Fibroblast of the conjunctiva (primary cell): ENCODE measurements around the gene P2RX1.

Source experiments
- DNase-seq: peaks from one replicate; pipeline ENCODE4 v3.0.0-alpha.2; 2010; ENCODE audit warnings: low read depth

Gene P2RX1

DNA sequence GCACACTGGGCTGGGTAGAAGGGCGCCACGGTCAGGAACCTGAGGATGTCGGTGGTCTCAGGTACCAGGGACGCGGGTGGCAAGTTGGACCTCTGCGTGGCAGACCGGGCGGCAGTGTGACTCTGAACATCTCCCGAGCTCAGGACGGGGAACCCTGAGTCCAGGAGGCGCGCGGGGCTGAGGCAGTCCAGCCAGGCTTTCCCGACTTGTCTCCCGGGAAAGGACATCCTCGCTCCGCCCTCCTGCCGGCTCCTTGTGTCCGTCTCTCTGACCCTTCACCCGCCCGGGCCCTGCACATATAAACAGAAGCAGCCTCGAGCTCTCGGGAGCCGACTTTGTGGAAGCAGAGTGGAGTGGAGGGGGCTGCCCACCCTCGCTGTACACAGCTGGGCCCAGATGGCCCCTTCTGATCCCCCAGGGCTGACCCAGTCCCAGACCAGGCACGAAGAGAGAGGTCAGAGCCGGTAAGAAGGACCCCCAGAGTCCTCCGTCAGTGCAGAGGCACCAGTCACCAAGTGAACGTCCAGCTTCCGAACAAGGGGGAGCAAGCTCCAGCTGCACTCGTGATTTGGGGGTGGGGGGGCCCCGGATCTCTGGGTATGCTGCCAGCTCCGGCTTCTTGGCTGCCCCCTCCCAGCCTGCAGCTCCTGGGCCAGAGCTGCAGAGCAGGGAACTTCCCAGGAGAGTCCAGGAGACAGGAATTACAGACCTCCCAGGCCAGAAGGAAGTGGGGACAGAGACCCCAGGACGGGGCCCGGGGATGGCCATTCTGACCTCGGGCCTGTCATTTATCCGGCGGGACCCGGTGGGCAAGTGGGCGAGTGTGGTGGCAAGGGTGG lies 8.5 kb upstream of the P2RX1 start:
- no peak for DNase-seq

DNA sequence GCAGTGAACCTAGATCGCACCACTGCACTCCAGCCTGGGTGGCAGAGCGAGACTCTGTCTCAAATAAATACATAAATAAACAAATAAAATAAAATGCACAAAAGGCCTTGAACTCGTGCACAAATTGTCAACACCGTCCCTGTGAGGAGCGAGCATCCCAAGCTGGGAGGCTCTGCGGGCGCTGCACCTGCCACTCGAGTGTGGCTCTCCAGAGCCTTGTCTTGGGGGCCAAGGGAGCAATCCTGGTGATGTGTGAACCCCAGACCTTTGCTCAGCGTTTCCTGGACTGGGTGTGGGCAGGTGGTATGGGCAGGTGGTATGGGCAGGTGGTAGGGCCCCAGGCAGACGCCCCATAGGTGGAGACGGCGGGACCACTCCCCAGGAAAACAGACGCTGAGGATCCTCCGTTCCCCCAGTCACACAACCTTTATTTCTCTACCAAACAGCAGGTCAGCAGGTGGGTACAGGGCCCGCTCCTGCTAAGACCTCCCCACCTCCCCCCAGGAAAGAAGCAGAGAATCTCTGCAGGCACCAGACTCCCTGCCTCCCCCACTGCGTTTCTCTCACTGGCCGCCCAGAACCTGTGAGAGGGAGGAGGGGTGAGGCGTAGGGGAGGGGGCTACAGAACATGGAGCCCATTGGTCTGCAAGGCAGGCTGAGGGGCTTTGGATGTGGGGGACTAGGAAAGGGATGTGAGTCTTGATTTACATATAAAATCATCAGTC lies 7.4 kb upstream of the P2RX1 start:
- DNase-seq: no peak

DNA sequence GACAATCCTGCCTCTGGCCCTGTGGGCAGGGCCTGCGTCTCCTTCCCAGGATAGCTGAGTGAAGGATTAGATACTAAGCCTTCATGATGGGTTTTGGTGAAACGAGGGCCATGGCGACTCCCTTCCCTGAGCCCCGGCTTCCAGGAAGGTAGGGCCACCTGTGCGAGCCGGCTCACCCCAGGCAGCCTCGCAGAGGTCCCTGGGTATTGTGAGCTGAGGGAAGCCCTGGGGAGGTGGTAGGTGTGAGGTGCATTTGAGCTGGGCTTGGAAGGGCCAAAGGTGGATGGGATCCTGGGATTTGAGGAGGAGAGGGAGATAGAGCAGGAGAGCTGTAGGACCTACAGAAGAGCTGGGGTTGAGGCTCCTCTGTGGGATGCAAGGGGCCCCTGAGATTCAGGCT lies 6.5 kb upstream of the P2RX1 start:
- no peak for DNase-seq

DNA sequence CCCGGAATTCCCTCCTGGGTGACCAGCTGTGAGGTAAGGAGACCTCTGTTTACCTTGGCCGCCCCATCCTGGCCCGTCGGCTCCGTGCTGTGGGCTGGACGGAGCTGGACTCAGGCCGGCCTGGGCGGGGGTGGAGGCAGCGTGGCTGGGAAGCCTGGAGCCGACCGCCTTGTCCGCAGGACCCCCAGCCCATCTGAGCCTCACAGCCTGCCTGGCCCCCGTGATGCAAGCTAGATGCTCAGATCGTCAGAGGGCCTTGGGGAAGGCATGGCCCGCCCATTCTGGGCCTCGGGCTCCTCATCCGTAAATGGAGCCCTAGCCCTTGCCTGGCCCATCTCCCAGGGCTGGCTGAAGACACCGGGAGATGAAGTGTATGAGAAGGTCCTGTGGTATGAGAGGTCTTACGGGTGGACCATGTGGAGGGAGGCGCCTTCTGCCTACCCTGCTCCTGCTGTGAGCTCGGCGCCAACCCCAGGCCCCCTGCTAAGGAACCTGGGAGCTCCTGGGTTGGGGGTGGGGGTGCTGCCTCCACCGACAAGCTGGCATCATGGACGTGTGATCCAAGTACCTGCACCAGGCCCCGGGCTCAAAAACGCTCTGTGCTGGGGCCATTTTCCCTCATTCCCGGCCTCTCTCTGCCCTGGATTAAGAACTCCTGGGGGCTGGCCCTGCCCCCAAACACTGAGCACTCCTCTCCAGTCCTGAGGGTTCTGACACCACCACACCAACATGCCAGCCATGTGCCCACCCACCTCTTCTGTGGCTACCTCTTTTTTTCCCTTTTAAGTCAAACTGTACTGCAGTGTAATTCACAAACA lies 5.4 kb upstream of the P2RX1 start:
- DNase-seq: no peak

DNA sequence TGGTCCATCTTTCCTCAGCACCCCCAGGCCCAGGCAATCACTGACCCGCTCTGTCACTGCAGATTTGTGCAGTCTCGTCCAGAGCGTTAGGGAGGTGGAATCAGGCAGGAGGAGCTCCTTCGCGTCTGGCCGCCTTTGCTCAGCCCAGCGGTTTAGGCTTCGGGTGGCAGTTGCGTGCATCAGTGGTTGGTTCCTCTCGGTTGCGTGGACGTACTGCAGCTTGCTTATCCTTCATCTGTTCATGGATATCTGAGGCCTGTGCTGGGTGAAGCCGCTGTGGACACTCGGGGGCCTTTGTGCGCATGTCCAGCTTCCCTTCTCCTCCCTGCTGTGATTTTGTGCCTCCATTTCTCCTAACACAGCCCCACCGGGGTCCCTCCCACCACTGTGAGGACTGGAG lies 4.7 kb upstream of the P2RX1 start:
- DNase-seq: no peak

DNA sequence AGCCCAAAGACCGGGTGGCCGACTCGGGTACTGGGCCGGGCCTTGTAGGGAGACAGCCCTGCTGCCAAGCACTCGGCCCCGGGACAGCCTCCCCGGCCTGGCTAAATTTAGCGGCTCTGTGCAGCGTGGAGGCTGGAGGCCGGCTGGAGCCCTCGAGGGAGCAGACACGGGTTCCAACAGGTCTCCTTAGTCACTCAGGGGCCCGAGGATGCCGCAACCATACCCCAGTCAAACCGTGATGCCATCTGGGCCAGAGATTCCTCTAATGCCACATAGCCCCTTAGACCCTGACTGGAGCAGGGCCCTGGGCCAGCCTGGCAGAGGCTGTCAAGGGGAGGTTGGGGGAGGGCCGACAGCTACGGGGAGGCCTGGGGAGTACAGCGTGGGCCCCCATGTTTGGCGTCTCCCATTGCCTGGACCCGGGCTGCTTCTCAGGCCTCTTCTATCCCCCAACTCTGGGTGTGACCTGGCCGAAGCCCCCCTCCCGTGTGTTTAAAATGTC lies 2.9 kb upstream of the P2RX1 start:
- no peak for DNase-seq

DNA sequence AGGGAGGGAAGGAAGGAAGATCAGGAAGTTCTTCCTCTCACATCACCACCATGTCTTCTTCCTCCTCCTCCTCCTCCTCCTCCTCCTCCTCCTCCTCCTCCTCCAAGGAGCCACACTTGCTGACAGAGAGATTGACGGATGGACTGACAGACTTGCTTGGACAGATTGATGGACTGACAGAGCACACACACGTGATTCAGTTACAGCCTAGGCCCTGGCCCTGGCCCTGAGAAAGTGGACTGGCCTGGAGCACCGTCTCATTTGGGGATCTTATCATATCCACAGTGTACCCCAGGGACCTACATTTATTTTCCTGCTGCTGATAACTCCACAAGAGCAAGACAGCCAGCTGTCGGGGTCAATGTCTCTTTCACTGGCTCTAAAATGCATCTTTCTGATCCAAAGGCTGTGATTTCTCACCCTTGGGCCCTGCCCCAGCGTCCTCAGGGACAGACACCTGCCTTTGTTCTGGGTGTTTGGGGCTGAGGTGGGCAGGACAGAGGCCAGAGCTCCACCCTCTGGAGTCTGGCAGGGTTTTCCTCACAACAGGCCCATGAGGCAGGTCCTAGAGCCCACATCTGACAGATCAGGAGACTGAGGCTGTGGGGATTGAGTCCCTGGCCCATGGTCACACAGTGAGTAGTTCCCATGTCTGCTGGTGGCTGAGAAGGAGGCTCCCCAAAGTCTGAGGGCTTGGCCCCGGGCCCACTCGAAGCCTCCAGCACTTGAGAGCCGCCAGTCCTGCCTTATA lies 2.3 kb upstream of the P2RX1 start:
- no peak for DNase-seq

DNA sequence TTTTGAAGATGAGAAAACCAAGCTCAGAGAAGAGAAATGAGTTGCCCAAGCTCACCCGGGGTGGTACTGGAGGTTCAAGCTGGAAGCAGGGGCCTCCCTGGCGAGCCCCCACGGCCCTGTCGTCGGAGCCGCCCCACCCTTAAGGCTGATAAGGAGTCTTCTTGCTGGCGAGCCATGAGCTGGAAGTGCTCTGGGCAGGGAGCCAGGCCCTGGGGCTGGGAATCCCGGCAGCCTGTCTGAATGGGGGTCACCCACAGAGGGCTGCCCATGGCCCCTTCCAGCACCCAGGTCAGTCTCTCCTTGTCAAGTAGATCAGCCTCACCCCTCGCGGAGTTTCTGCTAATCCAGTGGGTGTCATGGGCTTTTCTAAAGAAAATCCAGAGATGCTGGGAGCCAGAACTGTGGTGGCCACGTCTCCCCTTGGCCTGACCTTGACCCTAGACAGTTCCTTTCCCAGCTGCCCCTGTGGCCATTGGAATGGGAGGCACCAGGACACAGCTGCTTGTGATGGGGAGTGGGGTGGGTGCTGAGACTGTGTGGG lies 1.2 kb upstream of the P2RX1 start:
- DNase-seq: no peak

DNA sequence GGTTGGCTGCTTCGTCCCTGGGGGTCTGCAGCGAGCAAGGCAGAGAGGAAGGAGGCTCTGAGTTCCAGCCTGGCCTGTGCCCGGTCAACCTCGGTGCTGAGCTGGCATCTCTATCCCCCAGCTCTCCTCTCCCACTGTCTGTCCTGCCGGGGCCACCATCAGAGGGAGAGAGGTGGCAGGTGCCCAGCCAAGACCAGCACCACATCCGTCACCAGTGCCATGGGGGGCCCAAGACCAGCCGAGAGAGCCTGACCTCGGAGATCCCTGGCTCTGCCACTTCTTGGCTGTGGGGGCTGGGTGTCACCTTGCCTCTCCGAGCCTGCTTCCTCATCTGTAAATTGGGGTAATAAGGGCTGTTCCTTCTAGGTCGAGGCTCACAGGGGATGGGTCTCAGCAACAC lies 560 bp upstream of the P2RX1 start:
- no peak for DNase-seq

DNA sequence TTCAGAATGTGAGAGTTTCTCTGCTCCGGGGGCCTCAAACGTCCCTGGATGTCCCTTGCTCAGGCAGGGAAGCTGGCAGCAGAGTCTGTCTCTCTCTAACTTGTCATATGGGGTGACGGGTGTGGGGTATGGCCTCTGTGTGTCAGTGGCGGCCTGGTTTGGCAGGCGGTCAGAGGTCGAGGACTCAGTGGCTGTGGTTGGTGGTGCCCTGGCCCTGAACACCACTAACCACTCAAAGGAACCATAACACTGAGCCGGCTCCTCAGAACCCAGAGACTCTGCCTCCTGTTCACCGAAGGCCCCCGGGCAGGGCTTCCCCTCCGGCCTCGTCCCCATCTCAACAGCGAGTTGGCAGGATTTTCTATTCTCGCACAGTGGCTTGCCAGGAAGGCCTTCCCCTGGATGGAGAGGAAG lies 677 bp downstream of the P2RX1 start:
- no peak for DNase-seq

DNA sequence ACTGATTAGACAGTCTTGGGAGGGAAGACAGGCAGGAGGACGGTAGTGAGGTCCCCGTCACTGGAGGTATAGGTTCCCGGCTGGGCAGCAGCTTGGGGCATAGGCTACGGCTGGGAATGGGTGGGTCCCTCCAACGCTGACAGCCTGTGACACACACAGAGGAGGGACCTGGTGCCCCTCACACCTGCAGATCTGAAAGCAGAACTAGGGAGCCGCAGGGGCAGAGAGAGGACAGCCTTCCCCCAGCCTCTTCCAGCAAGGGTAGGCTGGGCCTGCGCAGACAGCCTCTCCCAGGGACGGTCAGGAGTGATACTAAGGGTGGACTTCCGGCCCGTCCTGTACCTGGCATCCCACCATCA lies 2.0 kb downstream of the P2RX1 start:
- DNase-seq: no peak

DNA sequence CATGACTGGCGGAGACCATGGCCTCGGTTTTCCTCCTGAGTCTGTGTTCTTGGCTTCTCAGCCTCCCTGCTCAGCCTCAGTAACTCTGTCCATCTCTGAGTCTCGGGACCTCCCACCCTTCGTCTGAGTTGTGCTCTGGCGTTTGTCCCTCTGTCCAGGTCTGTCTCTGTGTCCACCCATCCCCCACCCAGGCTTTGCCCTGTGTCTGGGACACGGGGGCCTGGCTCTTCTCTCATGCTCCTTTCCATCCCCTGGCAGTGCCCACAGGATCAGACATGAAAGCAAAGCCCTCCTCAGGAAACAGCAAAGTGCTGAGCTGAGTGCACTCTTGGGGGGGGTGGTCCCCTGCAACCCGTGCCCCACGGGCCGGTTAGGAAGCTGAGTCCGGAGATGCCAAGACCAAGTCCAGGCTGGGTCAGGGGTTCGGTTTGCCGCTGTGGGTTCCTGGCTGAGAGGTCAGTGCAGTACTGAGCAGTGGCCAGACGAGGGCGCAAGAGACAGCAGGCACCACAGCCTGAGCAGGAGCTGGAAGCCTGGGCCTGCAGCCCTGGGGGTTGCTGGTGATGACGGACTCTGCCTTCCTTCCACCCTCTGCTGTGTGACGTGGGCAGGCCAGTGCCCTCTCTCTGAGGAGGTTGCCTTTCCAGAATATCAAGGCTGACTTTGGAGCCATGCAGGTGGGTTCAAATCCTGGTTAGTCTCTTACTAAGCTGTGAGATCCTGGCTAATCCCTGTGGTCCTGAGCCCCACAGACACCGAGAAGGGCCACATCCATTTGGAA lies 2.5 kb downstream of the P2RX1 start:
- DNase-seq: no peak

DNA sequence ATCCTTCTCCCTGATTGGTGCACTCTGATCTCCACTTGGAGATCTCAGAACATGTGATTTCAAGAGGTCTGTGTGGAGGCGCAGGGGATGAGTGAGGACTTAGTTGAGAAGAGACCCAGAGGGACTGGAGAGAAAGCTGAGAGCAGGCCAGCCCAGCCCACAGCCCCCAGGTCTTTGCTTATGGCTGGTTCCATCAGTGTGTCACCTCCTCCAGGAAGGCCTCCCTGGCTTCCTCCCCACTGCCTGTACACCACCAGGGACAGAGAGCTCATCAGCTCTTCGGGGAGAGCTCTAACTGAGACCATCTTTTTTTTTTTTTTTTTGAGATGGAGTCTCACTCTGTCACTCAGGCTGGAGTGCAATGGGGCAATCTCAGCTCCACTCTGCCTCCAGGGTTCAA lies 3.4 kb downstream of the P2RX1 start:
- DNase-seq: no peak

DNA sequence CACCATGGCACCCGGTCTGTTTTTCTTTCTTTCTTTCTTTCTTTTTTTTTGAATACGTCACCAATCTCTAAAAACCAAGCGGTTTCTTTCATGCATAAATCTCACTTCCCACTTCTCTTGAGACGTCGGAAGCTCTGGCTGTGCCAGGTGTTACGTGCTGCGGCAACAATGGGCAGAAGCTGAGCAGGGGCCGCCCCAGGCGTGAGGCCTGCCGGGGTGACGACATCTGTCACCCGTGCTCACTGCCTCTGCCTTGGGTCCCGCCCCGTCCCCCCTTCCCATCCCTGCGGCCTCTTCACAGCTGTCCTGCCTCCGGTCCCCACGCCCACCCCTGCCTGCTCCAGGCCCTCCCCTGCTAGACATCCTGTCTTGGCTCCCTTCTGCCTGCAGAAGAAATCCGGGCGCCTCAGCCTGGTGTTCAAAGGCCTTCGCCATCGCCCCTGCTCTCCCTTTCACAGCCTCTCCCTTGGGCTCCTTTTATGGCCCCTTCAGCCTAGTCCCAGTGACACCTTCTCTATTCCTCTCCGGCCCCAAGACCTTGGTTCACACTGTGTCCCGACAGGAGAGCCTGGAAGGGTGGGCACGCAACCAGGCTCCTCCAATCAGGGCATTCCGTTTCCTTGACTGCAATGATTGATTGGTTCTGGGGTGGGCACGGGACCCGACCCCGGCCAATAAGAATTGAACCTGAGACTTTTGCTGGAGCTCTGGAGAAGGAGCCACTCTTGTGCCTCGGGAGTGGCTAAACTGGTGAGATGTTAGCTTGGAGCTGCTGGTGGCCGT lies 4.8 kb downstream of the P2RX1 start:
- no peak for DNase-seq

DNA sequence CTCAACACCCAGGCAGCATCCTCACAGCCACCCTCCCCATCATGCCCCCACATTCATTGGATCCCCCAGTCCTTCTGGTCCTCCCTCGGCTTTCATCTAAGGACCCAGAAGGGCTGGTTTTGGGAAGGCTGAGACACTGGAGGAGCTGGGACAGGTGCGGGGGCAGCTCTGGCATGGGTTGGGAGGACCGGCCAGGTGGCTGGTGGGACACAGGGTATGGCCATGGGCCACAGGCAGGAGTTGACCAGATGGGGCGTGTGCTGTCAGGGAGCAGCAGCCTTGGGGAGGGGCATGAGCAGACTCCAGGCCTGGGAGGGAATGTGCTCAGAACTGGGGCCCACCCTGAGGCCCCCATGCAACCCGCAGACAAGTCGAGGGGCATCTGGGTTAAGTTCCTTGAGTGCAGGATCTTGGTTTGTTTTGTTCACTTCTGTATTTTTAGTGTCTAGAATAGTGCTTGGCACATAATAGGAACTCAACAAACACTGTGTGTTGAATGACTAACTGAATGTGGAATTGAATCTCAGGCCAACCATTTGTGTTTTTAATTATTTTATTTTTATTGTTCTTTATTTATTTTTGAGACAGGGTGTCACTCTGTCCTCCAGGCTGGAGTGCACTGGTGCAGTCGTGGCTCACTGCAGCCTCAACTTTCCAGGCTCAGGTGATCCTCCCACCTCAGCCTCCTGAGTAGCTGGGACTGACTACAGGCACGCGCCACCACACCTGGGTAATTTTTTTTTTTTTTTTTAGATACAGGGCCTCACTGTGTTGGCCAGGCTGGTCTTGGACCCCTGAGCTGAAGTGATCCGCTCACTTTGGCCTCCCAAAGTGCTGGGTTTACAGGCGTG lies 5.6 kb downstream of the P2RX1 start:
- no peak for DNase-seq

DNA sequence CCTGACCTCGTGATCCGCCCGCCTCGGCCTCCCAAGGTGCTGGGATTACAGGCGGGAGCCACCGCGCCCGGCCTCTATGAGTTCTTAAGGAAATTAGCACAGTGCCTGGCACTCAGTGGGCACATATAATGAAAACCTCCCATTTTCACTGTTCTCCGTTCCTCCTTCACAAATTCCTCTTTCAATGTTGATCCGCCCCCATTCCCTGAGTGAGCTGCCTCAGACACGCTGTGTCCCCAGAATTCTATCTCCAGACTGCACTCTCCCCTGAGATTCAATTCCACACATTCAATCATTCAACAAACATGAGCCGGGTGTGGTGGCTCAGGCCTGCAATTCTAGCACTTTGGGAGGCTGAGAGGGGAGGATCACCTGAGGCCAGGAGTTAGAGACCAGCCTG lies 7.0 kb downstream of the P2RX1 start:
- no peak for DNase-seq

DNA sequence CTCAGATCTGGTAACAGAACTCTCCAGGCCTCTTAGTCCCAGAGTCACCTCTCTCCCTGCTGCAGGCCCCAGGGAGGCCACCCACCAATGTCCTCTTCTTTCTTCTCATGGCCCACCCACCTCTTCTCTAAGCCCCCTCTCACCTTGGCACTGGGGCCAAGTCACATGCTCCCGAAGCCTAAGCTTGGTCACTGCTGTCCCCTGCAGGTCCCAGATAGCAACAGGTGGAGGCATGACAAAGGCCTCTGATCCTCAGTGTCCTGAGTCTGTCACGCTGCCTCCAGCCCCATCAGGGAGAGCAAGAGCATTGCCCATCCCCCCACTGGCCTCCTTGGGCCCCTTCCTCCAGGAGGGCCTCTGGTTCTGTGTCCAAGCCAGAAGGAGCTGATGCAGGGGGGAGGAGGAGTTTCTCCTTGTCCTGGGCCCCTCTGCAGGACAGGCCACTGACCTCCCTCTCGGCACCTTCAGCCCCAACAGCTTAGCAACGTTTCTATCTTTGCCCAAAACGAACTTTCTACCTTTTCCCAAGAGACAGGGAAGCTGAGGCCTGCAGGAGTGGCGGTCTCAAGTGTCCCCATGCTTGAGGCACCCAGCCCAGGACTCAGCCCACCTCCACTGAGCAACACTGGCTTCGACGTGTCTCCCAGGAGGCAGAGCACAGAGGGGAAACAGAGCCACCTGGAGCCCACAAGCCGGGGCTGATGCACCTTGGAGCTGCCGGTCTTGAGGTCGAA lies 8.6 kb downstream of the P2RX1 start:
- no peak for DNase-seq

DNA sequence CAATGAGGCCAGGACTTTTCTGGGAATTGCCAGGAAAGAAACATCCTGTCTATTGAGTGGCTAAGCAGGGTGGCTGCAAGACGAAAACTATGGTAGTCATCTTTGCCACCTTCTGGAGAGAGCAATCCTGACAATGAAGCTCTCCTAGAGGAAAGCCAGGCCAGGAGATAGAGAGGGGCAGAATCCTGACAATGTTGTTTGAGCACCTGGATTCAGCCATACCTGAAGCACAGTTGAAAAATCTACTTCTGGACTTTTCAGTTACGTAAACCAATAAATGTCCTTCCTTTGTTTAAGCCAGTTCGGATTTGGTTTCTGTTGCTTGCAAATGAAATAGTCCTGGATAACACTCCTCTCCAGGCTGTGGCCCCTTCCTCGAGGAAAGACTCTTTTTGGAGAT lies 9.4 kb downstream of the P2RX1 start:
- no peak for DNase-seq
